Endothelial cell of umbilical vein (primary cell): Measurements from ENCODE around the gene KRT38. TPM values are rescaled to one million over a fixed set of nuclear protein-coding genes. Genes with fewer than 3 reads are reported as not detected.

ENCODE experiments used
- BruUV-seq: library from RNA; stranded (reverse); fragments of 400-500 nt; replicated peaks from 2 replicates; lab custom pipeline; 2021; lab: Mats Ljungman, UMichigan
- CTCF ChIA-PET: fragments of 300-600, 350-600 bp; sonication (Branson Sonifier 250); formaldehyde crosslinking; loops from one replicate; lab custom pipeline; 2021; ENCODE audit warnings: antibody characterized with exemption, inconsistent platforms; lab: Charles Lee
- POLR2A ChIA-PET: fragments of 300-600, 350-600 bp; sonication (Branson Sonifier 250); formaldehyde crosslinking; loops from one replicate; lab custom pipeline; 2021; ENCODE audit warnings: antibody characterized with exemption, inconsistent platforms; lab: Charles Lee
- DNase-seq: peaks from one replicate; pipeline ENCODE4 v3.0.0-alpha.2; 2011; ENCODE audit warnings: low read depth, low spot score
- FAIRE-seq: peaks from 2 replicates; lab custom pipeline; 2011; peaks lifted over from hg19 to GRCh38; lab: Jason Lieb, UNC
- H2AFZ ChIP-seq: 2 replicates; pipeline ENCODE4 v1.6.0; 2012; ENCODE audit warnings: low read depth, low read length, control low read depth, inconsistent platforms
- H3K27ac ChIP-seq: 2 replicates; pipeline ENCODE4 v1.5.1; 2011; ENCODE audit warnings: low read depth, mild to moderate bottlenecking, control low read depth, low read length, moderate library complexity; ENCODE audit not compliant: insufficient read depth
- H3K27me3 ChIP-seq, 2 experiments: 2 replicates each; pipeline versions ENCODE4 v1.6.0 to v1.6.1; 2011; ENCODE audit warnings: low read length in 2 of 2, mixed read lengths in 1 of 2; ENCODE audit not compliant: control insufficient read depth in 2 of 2, insufficient read depth in 2 of 2
- H3K36me3 ChIP-seq, 2 experiments: 2 replicates in 1 of 2; 3 replicates in 1 of 2; pipeline ENCODE4 v1.5.1; 2011; ENCODE audit warnings: low read length in 2 of 2, mild to moderate bottlenecking in 1 of 2, moderate library complexity in 1 of 2; ENCODE audit not compliant: control insufficient read depth in 2 of 2, insufficient read depth in 2 of 2; ENCODE audit errors: extremely low read depth in 1 of 2
- H3K4me1 ChIP-seq: 3 replicates; pipeline ENCODE4 v1.5.1; 2011; ENCODE audit warnings: mild to moderate bottlenecking, low read length; ENCODE audit not compliant: control insufficient read depth, insufficient read depth; ENCODE audit errors: extremely low read depth
- H3K4me2 ChIP-seq: 2 replicates; pipeline ENCODE4 v1.6.1; 2011; ENCODE audit warnings: low read length, control low read depth, mixed read lengths; ENCODE audit not compliant: insufficient read depth
- H3K4me3 ChIP-seq, 3 experiments: fragments of 200-600 bp in 1 of 3; sonication (generic), shearing (Covaris generic) in 1 of 3; replicated peaks in 1 of 3; 2 replicates each; pipeline ENCODE4 v1.5.1; 2011 to 2016; ENCODE audit warnings: control low read depth in 3 of 3, low read length in 3 of 3, mild to moderate bottlenecking in 2 of 3, inconsistent platforms in 1 of 3, low read depth in 1 of 3, moderate library complexity in 1 of 3; ENCODE audit not compliant: insufficient read depth in 1 of 3
- H3K79me2 ChIP-seq: 2 replicates; pipeline ENCODE4 v1.6.0; 2012; ENCODE audit warnings: low read length, inconsistent platforms; ENCODE audit not compliant: control insufficient read depth, insufficient read depth
- H3K9ac ChIP-seq: replicated peaks from 2 replicates; pipeline ENCODE3; 2011; ENCODE audit warnings: low read length, control low read depth; ENCODE audit not compliant: insufficient read depth; ENCODE audit errors: extremely low read depth
- H3K9me1 ChIP-seq: replicated peaks from 3 replicates; pipeline ENCODE4 v1.6.0; 2011; ENCODE audit warnings: mild to moderate bottlenecking, low read length; ENCODE audit not compliant: control insufficient read depth, insufficient read depth; ENCODE audit errors: extremely low read depth
- H3K9me3 ChIP-seq: replicated peaks from 2 replicates; pipeline ENCODE4 v1.5.1; 2012; ENCODE audit warnings: low read length, inconsistent platforms; ENCODE audit not compliant: control insufficient read depth, insufficient read depth
- H4K20me1 ChIP-seq: replicated peaks from 2 replicates; pipeline ENCODE3; 2011; ENCODE audit warnings: mild to moderate bottlenecking, low read length; ENCODE audit not compliant: control insufficient read depth, insufficient read depth; ENCODE audit errors: extremely low read depth
- GATA2 ChIP-seq: IDR thresholded peaks from 2 replicates; pipeline ENCODE4 v1.7.0; 2011; ENCODE audit warnings: low read depth, mild to moderate bottlenecking, moderate library complexity, mixed read lengths, low read length; ENCODE audit not compliant: insufficient read length, insufficient read depth
- MYC ChIP-seq: IDR thresholded peaks from one replicate; pipeline ENCODE4 v1.6.1; 2011; ENCODE audit warnings: mild to moderate bottlenecking, low read depth, low read length
- POLR2A ChIP-seq: IDR thresholded peaks from 2 replicates; pipeline ENCODE4 v1.6.1; 2012; ENCODE audit warnings: low read depth, mild to moderate bottlenecking, control low read depth, low read length
- POLR2AphosphoS5 ChIP-seq: IDR thresholded peaks from 2 replicates; pipeline ENCODE4 v1.6.1; 2012; ENCODE audit warnings: low read depth, mild to moderate bottlenecking, control low read depth, low read length, moderate library complexity; ENCODE audit not compliant: insufficient read depth
- dilution Hi-C: fragments of 300-500 bp; cut with MboI; formaldehyde crosslinking; loops from one replicate; pipeline ENCODE4 v1.15.0; 2019; ENCODE audit warnings: low sequenced_read_pairs; ENCODE audit not compliant: extremely low pct_ligation_motif_present
- intact Hi-C: fragments of 100-400 bp; cut with micrococcal nuclease; formaldehyde crosslinking; loops from one replicate; pipeline ENCODE4 v1.10.0; 2022
- polyA plus RNA-seq, 4 experiments: library from polyadenylated mRNA; depleted of rRNA in 3 of 4; stranded (reverse) in 3 of 4; unstranded in 1 of 4; fragments of >200 nt; gene quantifications; 2 replicates each; pipeline versions ENCODE4 v1.2.1 to v1.2.3, GENCODE V29; 2011 to 2012; ENCODE audit warnings: missing spikeins in 1 of 4
- total RNA-seq: library from RNA; stranded (reverse); gene quantifications from 2 replicates; pipeline ENCODE4 v1.2.3, GENCODE V29; 2021
- TF ChIP-seq, protein P1 (sequence below): IDR thresholded peaks from 2 replicates; pipeline ENCODE4 v1.6.1; 2011; ENCODE audit not compliant: insufficient read depth, insufficient read length
- TF ChIP-seq, protein P2 (sequence below), 2 donors: IDR thresholded peaks; 1 replicate in 1 of 2; 2 replicates in 1 of 2; pipeline ENCODE4 v1.5.1; 2011; ENCODE audit warnings: low read length in 2 of 2, mild to moderate bottlenecking in 2 of 2, moderate library complexity in 2 of 2, control low read depth in 1 of 2, inconsistent platforms in 1 of 2, low read depth in 1 of 2; ENCODE audit not compliant: insufficient read depth in 1 of 2; ENCODE audit errors: extremely low read depth in 1 of 2

The KRT38 gene
- total and polyA plus RNA-seq, 2 donors (not counting 3 experiments of a cell fraction or from before 2014, with no cell fraction given) = not detected

DNA sequence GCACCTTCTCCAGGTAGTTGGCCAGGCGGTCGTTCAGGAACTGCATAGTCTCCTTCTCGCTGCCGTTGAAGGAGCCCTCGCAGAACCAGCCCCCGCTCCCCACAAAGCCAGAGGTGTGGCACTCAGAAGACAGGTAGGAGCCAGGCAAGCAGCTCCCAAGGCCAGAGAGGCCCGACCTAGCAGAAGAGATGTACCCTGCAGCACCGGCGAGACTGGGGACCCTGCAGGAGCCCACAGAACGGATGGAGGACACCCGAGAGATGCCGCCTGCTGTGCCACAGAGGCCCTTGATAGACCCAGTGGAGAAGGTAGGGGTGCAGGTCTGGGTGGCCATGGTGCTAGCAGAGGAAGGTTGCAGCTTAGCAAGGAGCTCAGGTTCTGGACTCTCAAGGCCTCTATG lies 48.7 kb upstream of the KRT38 start, which contains the start of gene KRT36:
TSS of gene KRT36 (minus strand) at position 380 of the 400 bp plus-strand sequence. CDS start at position 334, 46 bp downstream.
- BruUV-seq = no TSS peak
- Histone ChIP-seq H3K79me2 (no peaks in the 10 kb centered on the region), H3K27me3 (no peaks in the 10 kb centered on the region), H3K4me1 (peaks cover 18% of the 10 kb centered on the region), H3K9me3 (no peaks in the 10 kb centered on the region), H3K27ac (no peak within 1 kb of the TSS), H3K9ac (no peak within 1 kb of the TSS), H3K9me1 (no peaks in the 10 kb centered on the region), H4K20me1 (no peaks in the 10 kb centered on the region), H2AFZ (peak within 1 kb of the TSS; percentile 26), H3K36me3 (no peaks in the 10 kb centered on the region), H3K4me3 (no peak within 1 kb of the TSS), H3K4me2 (no peak within 1 kb of the TSS)
- ChIA-PET POLR2A (no interaction called here), CTCF (interaction anchor here (1.0 to 22.3 kb wide), 4 partner anchors 61 to 580 kb away, joined by 3 to 350 read pairs (median 30); no protein-coding TSS in a partner anchor)
- intact Hi-C loops (no loop called here), dilution Hi-C loops (no loop called here)
- TF ChIP-seq, protein P1, sequence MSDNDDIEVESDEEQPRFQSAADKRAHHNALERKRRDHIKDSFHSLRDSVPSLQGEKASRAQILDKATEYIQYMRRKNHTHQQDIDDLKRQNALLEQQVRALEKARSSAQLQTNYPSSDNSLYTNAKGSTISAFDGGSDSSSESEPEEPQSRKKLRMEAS = no peak
- TF ChIP-seq POLR2A (no peak), MYC (no peak), GATA2 (no peak), POLR2AphosphoS5 (no peak)
- TF ChIP-seq, protein P2, sequence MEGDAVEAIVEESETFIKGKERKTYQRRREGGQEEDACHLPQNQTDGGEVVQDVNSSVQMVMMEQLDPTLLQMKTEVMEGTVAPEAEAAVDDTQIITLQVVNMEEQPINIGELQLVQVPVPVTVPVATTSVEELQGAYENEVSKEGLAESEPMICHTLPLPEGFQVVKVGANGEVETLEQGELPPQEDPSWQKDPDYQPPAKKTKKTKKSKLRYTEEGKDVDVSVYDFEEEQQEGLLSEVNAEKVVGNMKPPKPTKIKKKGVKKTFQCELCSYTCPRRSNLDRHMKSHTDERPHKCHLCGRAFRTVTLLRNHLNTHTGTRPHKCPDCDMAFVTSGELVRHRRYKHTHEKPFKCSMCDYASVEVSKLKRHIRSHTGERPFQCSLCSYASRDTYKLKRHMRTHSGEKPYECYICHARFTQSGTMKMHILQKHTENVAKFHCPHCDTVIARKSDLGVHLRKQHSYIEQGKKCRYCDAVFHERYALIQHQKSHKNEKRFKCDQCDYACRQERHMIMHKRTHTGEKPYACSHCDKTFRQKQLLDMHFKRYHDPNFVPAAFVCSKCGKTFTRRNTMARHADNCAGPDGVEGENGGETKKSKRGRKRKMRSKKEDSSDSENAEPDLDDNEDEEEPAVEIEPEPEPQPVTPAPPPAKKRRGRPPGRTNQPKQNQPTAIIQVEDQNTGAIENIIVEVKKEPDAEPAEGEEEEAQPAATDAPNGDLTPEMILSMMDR (IDR thresholded peaks at IDR 0.05; ENCODE audit: extremely low read depth in 1 of 2, insufficient read depth in 1 of 2, low read depth in 1 of 2, low read length in 2 of 2) = no peak
- FAIRE-seq (no peak), DNase-seq (no peak)
